ENCODE measurements around the gene NDUFC1. TPM values are rescaled to one million over a fixed set of nuclear protein-coding genes. Genes with fewer than 3 reads are reported as not detected.
A peak's percentile ranks its signal among the peaks of the same experiment; 100 is the strongest.

NDUFC1 gene
- total and polyA plus RNA-seq, 2 donors (not counting 1 experiment from before 2014, with no cell fraction given), result 16.9 to 19.1 TPM

- Mint-ChIP-seq H3K27ac (no peak overlapping the region), H3K4me3 (no peak overlapping the region), H3K4me1 (peaks cover 4% of the 10 kb centered on the region), H3K27me3 (peaks cover 21% of the 10 kb centered on the region), H3K9me3 (ENCODE audit: insufficient read depth) (no peaks in the 10 kb centered on the region)
- Histone ChIP-seq H4K20me1 (ENCODE audit: control insufficient read depth, insufficient read depth, low read length, poor library complexity, severe bottlenecking) (no peaks in the 10 kb centered on the region), H2AFZ (ENCODE audit: insufficient read depth, low read depth, low read length, poor library complexity, severe bottlenecking) (no peak overlapping the region), H3K9ac (ENCODE audit: low read length) (no peak overlapping the region), H3K27me3 (replicated peaks in 1 of 4; ENCODE audit: control extremely low read depth in 1 of 4, control insufficient read depth in 3 of 4, insufficient read depth in 4 of 4, low read length in 3 of 4) (peaks cover 0 to 23% (median 15%) of the 10 kb centered on the region in 4 experiments), H3K4me3 (ENCODE audit: control extremely low read depth in 1 of 5, extremely low read depth in 1 of 5, insufficient read depth in 1 of 5, low read depth in 2 of 5, low read length in 4 of 5) (no peak overlapping the region), H3K9me3 (ENCODE audit: control extremely low read depth in 1 of 3, control insufficient read depth in 2 of 3, insufficient read depth in 1 of 3, low read length in 2 of 3) (peaks cover 0 to 4% (median 2%) of the 10 kb centered on the region in 3 donors), H3K79me2 (ENCODE audit: control insufficient read depth, insufficient read depth, low read length) (no peaks in the 10 kb centered on the region), H3K36me3 (replicated peaks in 1 of 2; ENCODE audit: control extremely low read depth in 1 of 2, control insufficient read depth in 1 of 2, extremely low read depth in 1 of 2, insufficient read depth in 2 of 2, low read length in 1 of 2) (no peaks in the 10 kb centered on the region), H3K27ac (ENCODE audit: low read length in 2 of 2) (no peak overlapping the region), H3K4me2 (replicated peaks; ENCODE audit: low read depth, low read length, poor library complexity, severe bottlenecking) (no peak overlapping the region), H3K4me1 (ENCODE audit: control insufficient read depth in 2 of 2, insufficient read depth in 2 of 2, low read length in 2 of 2) (peaks cover 2% of the 10 kb centered on the region in 2 donors)
- DNase-seq, result no peak
- no peak for ATAC-seq (ENCODE audit: low read depth)
- ChIA-PET CTCF (no interaction called here), POLR2A (no interaction called here)
- TF ChIP-seq, protein P1, sequence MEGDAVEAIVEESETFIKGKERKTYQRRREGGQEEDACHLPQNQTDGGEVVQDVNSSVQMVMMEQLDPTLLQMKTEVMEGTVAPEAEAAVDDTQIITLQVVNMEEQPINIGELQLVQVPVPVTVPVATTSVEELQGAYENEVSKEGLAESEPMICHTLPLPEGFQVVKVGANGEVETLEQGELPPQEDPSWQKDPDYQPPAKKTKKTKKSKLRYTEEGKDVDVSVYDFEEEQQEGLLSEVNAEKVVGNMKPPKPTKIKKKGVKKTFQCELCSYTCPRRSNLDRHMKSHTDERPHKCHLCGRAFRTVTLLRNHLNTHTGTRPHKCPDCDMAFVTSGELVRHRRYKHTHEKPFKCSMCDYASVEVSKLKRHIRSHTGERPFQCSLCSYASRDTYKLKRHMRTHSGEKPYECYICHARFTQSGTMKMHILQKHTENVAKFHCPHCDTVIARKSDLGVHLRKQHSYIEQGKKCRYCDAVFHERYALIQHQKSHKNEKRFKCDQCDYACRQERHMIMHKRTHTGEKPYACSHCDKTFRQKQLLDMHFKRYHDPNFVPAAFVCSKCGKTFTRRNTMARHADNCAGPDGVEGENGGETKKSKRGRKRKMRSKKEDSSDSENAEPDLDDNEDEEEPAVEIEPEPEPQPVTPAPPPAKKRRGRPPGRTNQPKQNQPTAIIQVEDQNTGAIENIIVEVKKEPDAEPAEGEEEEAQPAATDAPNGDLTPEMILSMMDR (IDR thresholded peaks at IDR 0.05), result no peak
- no peak for TF ChIP-seq EZH2 (IDR thresholded peaks at IDR 0.05; ENCODE audit: borderline replicate concordance, insufficient read depth, low read depth, low read length, poor library complexity, severe bottlenecking)
- intact Hi-C loops (cut with micrococcal nuclease), result no loop called here
- no CpG with 5 or more reads among the region's 1 CpG for WGBS (ENCODE audit: insufficient coverage)
Observed at GRCh38 chr4:139273835-139274234, 28.4 kb downstream of the NDUFC1 start.

DNA sequence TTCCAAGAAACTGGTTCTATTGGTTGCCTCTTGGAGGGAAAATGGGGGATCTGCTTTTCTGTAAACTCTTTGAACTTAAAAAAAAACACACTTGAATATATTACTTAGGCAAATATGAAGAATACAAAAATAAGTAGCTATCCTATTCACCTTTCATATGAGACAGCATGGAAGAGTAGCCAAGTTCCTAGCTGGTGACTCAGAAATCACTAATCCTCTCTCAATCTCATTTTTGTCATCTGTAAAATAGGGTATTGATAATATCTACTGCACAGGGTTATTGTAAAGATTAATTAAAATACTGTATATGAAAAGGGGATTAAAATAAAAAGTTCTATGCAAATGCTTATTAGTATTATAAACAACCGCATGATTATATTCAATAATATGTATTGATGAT is 35.0 kb downstream of the NDUFC1 start:
- intact Hi-C loops (cut with micrococcal nuclease), result loop anchor here (2.0 to 5.0 kb wide), 2 partner anchors 14 to 40 kb away; partner anchors contain the start of gene MGARP
- TF ChIP-seq, protein P1 (IDR thresholded peaks at IDR 0.05), result no peak
- TF ChIP-seq EZH2 (IDR thresholded peaks at IDR 0.05; ENCODE audit: borderline replicate concordance, insufficient read depth, low read depth, low read length, poor library complexity, severe bottlenecking), result no peak
- ChIA-PET CTCF (interaction anchor here (1.4 to 2.5 kb wide), 2 partner anchors 29 to 33 kb away, joined by 5 to 17 read pairs; no protein-coding TSS in a partner anchor), POLR2A (no interaction called here)
- Histone ChIP-seq H2AFZ (ENCODE audit: insufficient read depth, low read depth, low read length, poor library complexity, severe bottlenecking) (peak overlapping the region; percentile 74), H3K4me3 (ENCODE audit: control extremely low read depth in 1 of 5, extremely low read depth in 1 of 5, insufficient read depth in 1 of 5, low read depth in 2 of 5, low read length in 4 of 5) (no peak overlapping the region), H3K4me2 (replicated peaks; ENCODE audit: low read depth, low read length, poor library complexity, severe bottlenecking) (peak overlapping the region; percentile 66), H3K9ac (ENCODE audit: low read length) (no peak overlapping the region), H4K20me1 (ENCODE audit: control insufficient read depth, insufficient read depth, low read length, poor library complexity, severe bottlenecking) (no peaks in the 10 kb centered on the region), H3K9me3 (ENCODE audit: control extremely low read depth in 1 of 3, control insufficient read depth in 2 of 3, insufficient read depth in 1 of 3, low read length in 2 of 3) (no peaks in the 10 kb centered on the region), H3K4me1 (ENCODE audit: control insufficient read depth in 2 of 2, insufficient read depth in 2 of 2, low read length in 2 of 2) (peaks cover 10 to 11% of the 10 kb centered on the region in 2 donors), H3K79me2 (ENCODE audit: control insufficient read depth, insufficient read depth, low read length) (no peaks in the 10 kb centered on the region), H3K27me3 (replicated peaks in 1 of 4; ENCODE audit: control extremely low read depth in 1 of 4, control insufficient read depth in 3 of 4, insufficient read depth in 4 of 4, low read length in 3 of 4) (no peaks in the 10 kb centered on the region), H3K36me3 (replicated peaks in 1 of 2; ENCODE audit: control extremely low read depth in 1 of 2, control insufficient read depth in 1 of 2, extremely low read depth in 1 of 2, insufficient read depth in 2 of 2, low read length in 1 of 2) (no peaks in the 10 kb centered on the region), H3K27ac (ENCODE audit: low read length in 2 of 2) (no peak overlapping the region)
- H3K9me3 Mint-ChIP-seq (ENCODE audit: insufficient read depth), result no peaks in the 10 kb centered on the region
- H3K4me1 Mint-ChIP-seq, result peaks cover 13% of the 10 kb centered on the region
- no peak for DNase-seq
- no peak overlapping the region for H3K27ac Mint-ChIP-seq
- ATAC-seq (ENCODE audit: low read depth), result no peak
- no CpG with 5 or more reads among the region's 1 CpG for WGBS (ENCODE audit: insufficient coverage)
- peak overlapping the region; percentile 80 for H3K4me3 Mint-ChIP-seq
- no peaks in the 10 kb centered on the region for H3K27me3 Mint-ChIP-seq
